H1 (cell line): ENCODE data around the gene ANKS1B. TPM values are rescaled to one million over a fixed set of nuclear protein-coding genes. Genes with fewer than 3 reads are reported as not detected.

Experiments used
- CTCF ChIA-PET: fragments of 300-600 bp; sonication (Branson Sonifier 250); formaldehyde crosslinking; loops from one replicate; lab custom pipeline; 2021; ENCODE audit not compliant: partially characterized antibody; lab: Charles Lee
- POLR2A ChIA-PET: fragments of 300-600 bp; sonication (Branson Sonifier 250); formaldehyde crosslinking; loops from one replicate; lab custom pipeline; 2021; ENCODE audit warnings: inconsistent platforms; ENCODE audit not compliant: partially characterized antibody; lab: Charles Lee
- DNase-seq, 2 experiments: peaks; one replicate each; pipeline versions ENCODE4 v3.0.0 to v3.0.0-alpha.2; 2010 to 2022; ENCODE audit warnings: low spot score in 2 of 2, low read depth in 1 of 2, mixed read lengths in 1 of 2
- FAIRE-seq: peaks from 2 replicates; lab custom pipeline; 2011; peaks lifted over from hg19 to GRCh38; lab: Jason Lieb, UNC
- H2AFZ ChIP-seq: 2 replicates; pipeline ENCODE4 v1.8.1; 2012; ENCODE audit warnings: low read length, inconsistent platforms
- H2AK5ac ChIP-seq: 2 replicates; pipeline ENCODE4 v1.6.1; 2013; ENCODE audit warnings: low read depth, low read length
- H2BK120ac ChIP-seq: replicated peaks from 2 replicates; pipeline ENCODE3; 2013; ENCODE audit warnings: low read depth, low read length, inconsistent platforms
- H2BK12ac ChIP-seq: 2 replicates; pipeline ENCODE4 v1.6.1; 2013; ENCODE audit warnings: low read depth, low read length
- H2BK15ac ChIP-seq: 2 replicates; pipeline ENCODE4 v1.6.1; 2013; ENCODE audit warnings: low read length
- H2BK20ac ChIP-seq: 2 replicates; pipeline ENCODE4 v1.6.1; 2013; ENCODE audit warnings: low read length
- H2BK5ac ChIP-seq: 2 replicates; pipeline ENCODE4 v1.6.1; 2013; ENCODE audit warnings: low read depth, low read length
- H3K14ac ChIP-seq: 2 replicates; pipeline ENCODE4 v1.6.1; 2013; ENCODE audit warnings: inconsistent platforms; ENCODE audit not compliant: insufficient read length
- H3K18ac ChIP-seq: 2 replicates; pipeline ENCODE4 v1.6.1; 2013; ENCODE audit warnings: low read length; ENCODE audit errors: extremely low read depth
- H3K23ac ChIP-seq: 2 replicates; pipeline ENCODE4 v1.6.1; 2013; ENCODE audit warnings: inconsistent platforms; ENCODE audit not compliant: insufficient read length
- H3K23me2 ChIP-seq: 2 replicates; pipeline ENCODE4 v1.6.1; 2013; ENCODE audit warnings: low read depth, low read length
- H3K27ac ChIP-seq: 2 replicates; pipeline ENCODE4 v1.6.1; 2011; ENCODE audit warnings: low read depth, low read length, inconsistent platforms
- H3K27me3 ChIP-seq, 4 experiments: replicated peaks in 1 of 4; 1 replicate in 1 of 4; 2 replicates in 3 of 4; pipeline versions ENCODE4 v1.6.1 to v1.8.1; 2011 to 2013; ENCODE audit warnings: low read length in 3 of 4, mild to moderate bottlenecking in 3 of 4, inconsistent platforms in 2 of 4, mixed read lengths in 2 of 4, moderate library complexity in 1 of 4; ENCODE audit not compliant: control insufficient read depth in 3 of 4, insufficient read depth in 3 of 4; ENCODE audit errors: extremely low read depth in 1 of 4
- H3K36me3 ChIP-seq, 4 experiments: 2 replicates each; pipeline versions ENCODE4 v1.6.1 to v1.8.1; 2011 to 2013; ENCODE audit warnings: mild to moderate bottlenecking in 4 of 4, low read length in 3 of 4, moderate library complexity in 2 of 4, control low read depth in 1 of 4, inconsistent platforms in 1 of 4; ENCODE audit not compliant: insufficient read depth in 4 of 4, control insufficient read depth in 2 of 4
- H3K4ac ChIP-seq: replicated peaks from 2 replicates; pipeline ENCODE3; 2013; ENCODE audit warnings: low read length, low read depth, mixed read lengths, inconsistent platforms; ENCODE audit not compliant: insufficient read length
- H3K4me1 ChIP-seq, 4 experiments: replicated peaks in 1 of 4; 1 replicate in 1 of 4; 2 replicates in 3 of 4; pipeline versions ENCODE4 v1.6.1 to v1.8.1; 2011 to 2013; ENCODE audit warnings: low read length in 3 of 4, inconsistent platforms in 2 of 4, mixed read lengths in 1 of 4; ENCODE audit not compliant: insufficient read depth in 4 of 4, control insufficient read depth in 3 of 4
- H3K4me2 ChIP-seq, 2 experiments: 2 replicates each; pipeline versions ENCODE4 v1.6.1 to v1.8.1; 2011 to 2013; ENCODE audit warnings: low read depth in 2 of 2, low read length in 2 of 2, control low read depth in 1 of 2, inconsistent platforms in 1 of 2, mild to moderate bottlenecking in 1 of 2; ENCODE audit not compliant: insufficient read depth in 1 of 2
- H3K4me3 ChIP-seq, 4 experiments: fragments of 200-600, 300-600 bp in 1 of 4; sonication (generic), shearing (Covaris generic), sonication (Bioruptor Twin) in 1 of 4; 2 replicates each; pipeline versions ENCODE4 v1.5.1 to v1.8.1; 2011 to 2016; ENCODE audit warnings: low read length in 4 of 4, low read depth in 3 of 4, control low read depth in 2 of 4, inconsistent platforms in 2 of 4, mild to moderate bottlenecking in 2 of 4, mixed read lengths in 1 of 4, moderate library complexity in 1 of 4; ENCODE audit not compliant: insufficient read depth in 2 of 4; ENCODE audit errors: extremely low read depth in 1 of 4
- H3K56ac ChIP-seq: replicated peaks from 2 replicates; pipeline ENCODE3; 2013; ENCODE audit warnings: low read depth, mild to moderate bottlenecking, mixed read lengths, low read length, inconsistent platforms; ENCODE audit not compliant: insufficient read length
- H3K79me1 ChIP-seq: 2 replicates; pipeline ENCODE4 v1.6.1; 2013; ENCODE audit warnings: low read depth, low read length, control low read depth
- H3K79me2 ChIP-seq, 2 experiments: 2 replicates each; pipeline versions ENCODE4 v1.6.1 to v1.8.1; 2012 to 2013; ENCODE audit warnings: low read length in 2 of 2, mild to moderate bottlenecking in 2 of 2, inconsistent platforms in 1 of 2; ENCODE audit not compliant: insufficient read depth in 2 of 2, control insufficient read depth in 1 of 2
- H3K9ac ChIP-seq, 4 experiments: replicated peaks in 1 of 4; 1 replicate in 1 of 4; 2 replicates in 3 of 4; pipeline versions ENCODE4 v1.6.1 to v1.8.1; 2011 to 2013; ENCODE audit warnings: low read depth in 3 of 4, low read length in 3 of 4, control low read depth in 2 of 4, mild to moderate bottlenecking in 2 of 4, moderate library complexity in 2 of 4, inconsistent platforms in 1 of 4; ENCODE audit errors: extremely low read depth in 1 of 4
- H3K9me3 ChIP-seq, 2 experiments: 2 replicates each; pipeline versions ENCODE4 v1.6.1 to v1.8.1; 2012 to 2013; ENCODE audit warnings: mild to moderate bottlenecking in 2 of 2, moderate library complexity in 2 of 2, control low read depth in 1 of 2, inconsistent platforms in 1 of 2, low read depth in 1 of 2, low read length in 1 of 2, mixed read lengths in 1 of 2; ENCODE audit not compliant: insufficient read depth in 2 of 2
- H4K20me1 ChIP-seq, 2 experiments: replicated peaks in 1 of 2; 2 replicates each; pipeline versions ENCODE3 to v1.8.1; 2011 to 2013; ENCODE audit warnings: inconsistent platforms in 2 of 2, low read length in 2 of 2, mild to moderate bottlenecking in 1 of 2; ENCODE audit not compliant: insufficient read depth in 2 of 2, control insufficient read depth in 1 of 2
- H4K5ac ChIP-seq: 2 replicates; pipeline ENCODE4 v1.6.1; 2013; ENCODE audit warnings: low read length, low read depth, mixed read lengths, inconsistent platforms; ENCODE audit not compliant: insufficient read length
- H4K8ac ChIP-seq: 2 replicates; pipeline ENCODE4 v1.8.0; 2013; ENCODE audit warnings: mild to moderate bottlenecking, moderate library complexity, low read length, inconsistent platforms; ENCODE audit not compliant: insufficient read depth; ENCODE audit errors: extremely low read depth
- H4K91ac ChIP-seq: replicated peaks from 2 replicates; pipeline ENCODE3; 2013; ENCODE audit warnings: low read length, mixed read lengths, inconsistent platforms; ENCODE audit not compliant: insufficient read length
- SIN3A ChIP-seq, 2 experiments: IDR thresholded peaks in 1 of 2; conservative IDR thresholded peaks in 1 of 2; 2 replicates each; pipeline ENCODE4 v1.6.1; 2011 to 2012; ENCODE audit warnings: low read length in 2 of 2, improper control_type of control experiment in 1 of 2, low read depth in 1 of 2, mild to moderate bottlenecking in 1 of 2
- WGBS, 2 experiments: shearing (Covaris generic) in 1 of 2; methylation state at CpG; one replicate each; pipeline versions ENCODE4 v1.1.6 to v1.1.7; 2013 to 2015; ENCODE audit warnings: low lambda C conversion rate in 2 of 2, mixed read lengths in 2 of 2, inconsistent platforms in 1 of 2, low coverage in 1 of 2, missing lambda C conversion rate in 1 of 2; ENCODE audit not compliant: insufficient replicate concordance in 2 of 2, insufficient coverage in 1 of 2, insufficient read length in 1 of 2; ENCODE audit errors: extremely low coverage in 1 of 2, missing lambda C conversion rate in 1 of 2; 5-methylcytosine and 5-hydroxymethylcytosine counted together
- polyA plus RNA-seq, 7 experiments: library from polyadenylated mRNA; depleted of rRNA in 3 of 7; stranded (reverse) in 5 of 7; unstranded in 2 of 7; fragments of >200 nt in 5 of 7; fragments of 200-250 nt in 2 of 7; gene quantifications; 1 replicate in 5 of 7; 2 replicates in 1 of 7; 4 replicates in 1 of 7; pipeline versions ENCODE4 v1.2.1 to v1.2.3, GENCODE V29; 2011 to 2013; ENCODE audit warnings: missing spikeins in 2 of 7, mixed read lengths in 2 of 7
- total RNA-seq: library from RNA; stranded (reverse); fragmentation: NEBNext Ultra II Directional; extraction: Animal tissue kit (Norgen Biotek cat#: 25700); gene quantifications from 2 replicates; pipeline ENCODE4 v1.2.1, GENCODE V29; 2021

The ANKS1B gene
- total and polyA plus RNA-seq, 2 of the 8 experiments (the other 6 are each of a cell fraction or from before 2014, with no cell fraction given): 2.7 to 6.1 TPM

DNA sequence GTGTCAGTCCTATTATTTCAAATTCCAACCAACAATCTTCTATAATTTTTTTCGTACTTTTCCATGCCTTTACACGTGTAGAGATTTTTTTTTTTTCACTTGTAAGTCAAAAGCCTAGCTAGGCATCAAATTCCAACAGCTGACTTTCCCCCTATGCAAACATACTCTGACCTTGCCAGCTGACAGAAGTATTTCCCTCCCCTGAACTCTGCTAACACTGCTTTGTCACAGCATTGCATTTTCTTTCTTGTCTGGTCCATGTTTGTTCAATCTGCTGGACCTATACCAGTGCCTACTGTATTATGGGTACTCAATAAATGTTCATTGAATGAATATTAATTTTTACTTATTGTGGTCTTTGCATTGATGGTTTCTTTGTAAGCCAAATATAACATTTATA is 772.5 kb downstream of the ANKS1B start:
- Histone ChIP-seq H3K4ac (no peak overlapping the region), H3K18ac (no peak overlapping the region), H4K8ac (no peak overlapping the region), H3K79me1 (no peaks in the 10 kb centered on the region), H3K4me1 (no peaks in the 10 kb centered on the region), H2BK15ac (no peak overlapping the region), H3K4me2 (no peak overlapping the region), H3K23ac (no peak overlapping the region), H3K9ac (no peak overlapping the region), H3K9me3 (peaks cover 11 to 19% of the 10 kb centered on the region in 2 experiments), H3K36me3 (no peaks in the 10 kb centered on the region; a peak in 1 of 8 replicates), H2AFZ (no peak overlapping the region), H3K14ac (no peak overlapping the region), H2BK20ac (no peak overlapping the region), H3K4me3 (no peak overlapping the region), H2BK5ac (no peak overlapping the region), H3K27ac (no peak overlapping the region), H3K56ac (no peak overlapping the region), H2AK5ac (no peak overlapping the region), H3K79me2 (no peaks in the 10 kb centered on the region), H4K91ac (no peak overlapping the region), H4K20me1 (no peaks in the 10 kb centered on the region), H3K23me2 (no peaks in the 10 kb centered on the region), H3K27me3 (no peaks in the 10 kb centered on the region), H4K5ac (no peak overlapping the region), H2BK120ac (no peak overlapping the region), H2BK12ac (no peak overlapping the region)
- no peak for FAIRE-seq
- no peak for DNase-seq
- CTCF ChIA-PET: interaction anchor here (0.6 to 1.6 kb wide), 3 partner anchors 12 to 152 kb away, joined by 3 to 5 read pairs (median 3); no protein-coding TSS in a partner anchor
- POLR2A ChIA-PET: no interaction called here
- whole genome bisulfite sequencing, 2 experiments: 88 to 100% methylated on average over 2 of the region's 2 CpGs
- TF ChIP-seq SIN3A (conservative IDR thresholded peaks at IDR 0.05 in 1 of 2, IDR thresholded peaks at IDR 0.05 in 1 of 2; ENCODE audit: low read depth in 1 of 2, low read length in 2 of 2): no peak
